HEK293 (cell line): ENCODE results near the gene C2.

Source experiments
- CTCF ChIA-PET: fragments of 350-600 bp; formaldehyde crosslinking; extraction: SDS; loops from one replicate; lab custom pipeline; 2021; ENCODE audit warnings: antibody characterized with exemption; lab: Yijun Ruan, JAX
- POLR2A ChIA-PET: fragments of 300-600 bp; formaldehyde crosslinking; extraction: SDS; loops from one replicate; lab custom pipeline; 2020; ENCODE audit warnings: antibody characterized with exemption, inconsistent platforms; lab: Yijun Ruan, JAX
- H3K27ac ChIP-seq: fragments of 200-500 bp; sonication (Bioruptor generic); 2 replicates; pipeline ENCODE4 v1.5.1; 2014; ENCODE audit warnings: low read depth, low read length, control low read depth, inconsistent platforms; ENCODE audit errors: extremely low read depth
- H3K36me3 ChIP-seq, 2 experiments: fragments of 200-500 bp in 1 of 2; sonication (Bioruptor generic) in 1 of 2; 1 replicate in 1 of 2; 2 replicates in 1 of 2; pipeline ENCODE4 v1.5.1; 2014 to 2017; ENCODE audit warnings: inconsistent platforms in 2 of 2, low read length in 2 of 2; ENCODE audit not compliant: control insufficient read depth in 2 of 2, insufficient read depth in 1 of 2
- H3K4me1 ChIP-seq: fragments of 200-500 bp; sonication (Bioruptor generic); 2 replicates; pipeline ENCODE4 v1.5.1; 2014; ENCODE audit warnings: mild to moderate bottlenecking, low read length, inconsistent platforms; ENCODE audit not compliant: control insufficient read depth, insufficient read depth
- H3K4me3 ChIP-seq: 2 replicates; pipeline ENCODE4 v1.5.1; 2011; ENCODE audit warnings: low read depth, mild to moderate bottlenecking, control low read depth, low read length, moderate library complexity
- H3K9me3 ChIP-seq: fragments of 200-500 bp; sonication (Bioruptor generic); 2 replicates; pipeline ENCODE4 v1.5.1; 2014; ENCODE audit warnings: low read depth, low read length, inconsistent platforms; ENCODE audit not compliant: control insufficient read depth, insufficient read depth
- KLF7 ChIP-seq: fragments of 450-650 bp; formaldehyde crosslinking; IDR thresholded peaks from 2 replicates; pipeline ENCODE4 v1.5.1; 2016; ENCODE audit warnings: missing biosample characterization, missing genetic modification characterization, borderline replicate concordance
- SP7 ChIP-seq: fragments of 450-650 bp; formaldehyde crosslinking; IDR thresholded peaks from 2 replicates; pipeline ENCODE4 v1.5.1; 2016; ENCODE audit warnings: missing biosample characterization, missing genetic modification characterization
- ZBTB49 ChIP-seq: fragments of 450-650 bp; formaldehyde crosslinking; IDR thresholded peaks from 2 replicates; pipeline ENCODE4 v1.5.1; 2016; ENCODE audit warnings: missing biosample characterization, missing genetic modification characterization, low read depth
- ZNF169 ChIP-seq: fragments of 450-650 bp; formaldehyde crosslinking; IDR thresholded peaks from 2 replicates; pipeline ENCODE4 v1.5.1; 2016; ENCODE audit warnings: missing biosample characterization, missing genetic modification characterization
- ZNF174 ChIP-seq: fragments of 450-650 bp; formaldehyde crosslinking; IDR thresholded peaks from 2 replicates; pipeline ENCODE4 v1.5.0; 2017; ENCODE audit warnings: missing biosample characterization, mild to moderate bottlenecking, missing genetic modification characterization
- ZNF223 ChIP-seq: fragments of 450-650 bp; formaldehyde crosslinking; IDR thresholded peaks from 2 replicates; pipeline ENCODE4 v1.5.1; 2016; ENCODE audit warnings: missing biosample characterization, missing genetic modification characterization
- ZNF426 ChIP-seq: fragments of 450-650 bp; formaldehyde crosslinking; IDR thresholded peaks from 2 replicates; pipeline ENCODE4 v1.5.1; 2017; ENCODE audit warnings: missing biosample characterization, missing genetic modification characterization, mild to moderate bottlenecking, inconsistent platforms, moderate library complexity
- ZNF449 ChIP-seq: fragments of 450-650 bp; formaldehyde crosslinking; IDR thresholded peaks from 2 replicates; pipeline ENCODE4 v1.5.1; 2017; ENCODE audit warnings: missing biosample characterization, mild to moderate bottlenecking, missing genetic modification characterization, moderate library complexity
- ZNF521 ChIP-seq: fragments of 450-650 bp; formaldehyde crosslinking; IDR thresholded peaks from 2 replicates; pipeline ENCODE4 v1.5.1; 2017; ENCODE audit warnings: missing biosample characterization, mild to moderate bottlenecking, missing genetic modification characterization
- ZNF558 ChIP-seq: fragments of 450-650 bp; formaldehyde crosslinking; IDR thresholded peaks from 2 replicates; pipeline ENCODE4 v1.5.1; 2016; ENCODE audit warnings: missing biosample characterization, missing genetic modification characterization
- ZNF830 ChIP-seq: fragments of 450-650 bp; IDR thresholded peaks from 2 replicates; pipeline ENCODE4 v1.5.0; 2018; ENCODE audit warnings: missing biosample characterization, missing genetic modification characterization, low read depth, mild to moderate bottlenecking, moderate library complexity
- ZSCAN16 ChIP-seq: fragments of 450-650 bp; formaldehyde crosslinking; IDR thresholded peaks from 2 replicates; pipeline ENCODE4 v1.5.1; 2016; ENCODE audit warnings: missing biosample characterization, missing genetic modification characterization
- TF ChIP-seq, protein P1 (sequence below): fragments of 450-650 bp; formaldehyde crosslinking; IDR thresholded peaks from 2 replicates; pipeline ENCODE4 v1.5.1; 2017; ENCODE audit warnings: missing biosample characterization, missing genetic modification characterization
- TF ChIP-seq, protein P2 (sequence below): fragments of 450-650 bp; formaldehyde crosslinking; IDR thresholded peaks from 2 replicates; pipeline ENCODE4 v1.5.1; 2016; ENCODE audit warnings: missing biosample characterization, missing genetic modification characterization
- TF ChIP-seq, protein P3 (sequence below): fragments of 450-650 bp; formaldehyde crosslinking; IDR thresholded peaks from 2 replicates; pipeline ENCODE4 v1.5.1; 2016; ENCODE audit warnings: missing biosample characterization, missing genetic modification characterization

C2 gene

DNA sequence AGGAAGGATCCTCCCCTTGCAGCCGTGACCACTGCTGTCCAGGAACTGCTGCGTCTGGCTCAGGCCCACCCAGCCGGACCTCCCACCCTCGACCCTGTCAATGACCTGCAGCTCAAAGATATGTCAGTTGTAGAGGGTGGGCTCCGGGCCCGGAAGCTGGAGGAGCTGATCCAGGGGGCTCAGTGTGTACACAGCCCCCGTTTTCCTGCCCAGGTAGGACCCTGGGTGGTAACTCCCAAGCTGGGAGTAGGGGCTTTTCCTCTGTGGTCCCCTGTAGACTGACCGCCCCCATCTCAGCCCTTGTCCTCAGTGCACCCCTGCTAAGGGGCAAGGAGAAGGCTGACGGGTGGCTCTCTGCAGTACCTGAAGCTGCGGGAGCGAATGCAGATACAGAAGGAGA, 40.8 kb downstream of the C2 start (continued):
- TF ChIP-seq ZNF449 (tag by site-specific recombination) (no peak), ZNF426 (tag by site-specific recombination) (no peak), ZNF174 (tag by site-specific recombination) (no peak), ZNF521 (no peak)

DNA sequence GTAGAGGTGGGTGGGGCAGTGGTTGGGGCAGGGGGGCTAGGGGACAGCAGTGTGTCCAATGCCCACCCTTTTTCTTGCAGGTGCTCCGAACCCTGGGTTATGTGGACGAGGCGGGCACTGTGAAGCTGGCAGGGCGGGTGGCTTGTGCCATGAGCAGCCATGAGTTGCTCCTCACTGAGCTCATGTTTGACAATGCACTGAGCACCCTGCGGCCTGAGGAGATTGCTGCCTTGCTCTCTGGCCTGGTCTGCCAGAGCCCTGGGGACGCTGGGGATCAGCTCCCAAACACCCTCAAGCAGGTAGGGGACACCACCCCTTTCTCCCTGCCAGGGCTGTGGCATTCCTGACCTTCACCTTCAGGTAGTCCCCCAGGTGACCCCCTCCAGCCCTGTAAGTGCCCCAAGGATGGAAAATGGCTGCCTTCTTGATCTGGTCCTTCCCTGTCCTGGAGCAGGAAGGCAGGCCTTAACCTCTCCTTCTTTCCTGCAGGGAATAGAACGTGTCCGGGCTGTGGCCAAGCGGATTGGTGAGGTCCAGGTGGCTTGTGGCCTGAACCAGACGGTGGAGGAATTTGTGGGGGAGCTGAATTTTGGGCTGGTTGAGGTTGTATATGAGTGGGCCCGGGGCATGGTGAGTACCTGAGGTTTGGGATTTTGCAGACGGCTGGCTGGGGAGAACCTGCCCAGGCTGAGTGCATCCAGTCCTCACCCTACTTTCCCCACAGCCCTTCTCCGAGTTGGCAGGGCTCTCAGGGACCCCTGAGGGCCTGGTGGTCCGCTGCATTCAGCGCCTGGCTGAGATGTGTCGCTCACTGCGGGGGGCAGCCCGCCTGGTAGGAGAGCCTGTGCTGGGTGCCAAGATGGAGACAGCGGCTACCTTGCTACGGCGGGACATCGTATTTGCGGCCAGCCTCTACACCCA, 41.5 kb downstream of the C2 start:
- TF ChIP-seq ZNF830 (tag by site-specific recombination) (no peak), ZNF223 (tag by site-specific recombination) (no peak), ZNF558 (tag by site-specific recombination) (no peak), ZBTB49 (no peak), KLF7 (tag by site-specific recombination) (no peak), SP7 (no peak), ZSCAN16 (tag by site-specific recombination) (no peak), ZNF169 (no peak)
- TF ChIP-seq, protein P1, sequence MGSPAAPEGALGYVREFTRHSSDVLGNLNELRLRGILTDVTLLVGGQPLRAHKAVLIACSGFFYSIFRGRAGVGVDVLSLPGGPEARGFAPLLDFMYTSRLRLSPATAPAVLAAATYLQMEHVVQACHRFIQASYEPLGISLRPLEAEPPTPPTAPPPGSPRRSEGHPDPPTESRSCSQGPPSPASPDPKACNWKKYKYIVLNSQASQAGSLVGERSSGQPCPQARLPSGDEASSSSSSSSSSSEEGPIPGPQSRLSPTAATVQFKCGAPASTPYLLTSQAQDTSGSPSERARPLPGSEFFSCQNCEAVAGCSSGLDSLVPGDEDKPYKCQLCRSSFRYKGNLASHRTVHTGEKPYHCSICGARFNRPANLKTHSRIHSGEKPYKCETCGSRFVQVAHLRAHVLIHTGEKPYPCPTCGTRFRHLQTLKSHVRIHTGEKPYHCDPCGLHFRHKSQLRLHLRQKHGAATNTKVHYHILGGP (tag by site-specific recombination) = no peak
- TF ChIP-seq, protein P2, sequence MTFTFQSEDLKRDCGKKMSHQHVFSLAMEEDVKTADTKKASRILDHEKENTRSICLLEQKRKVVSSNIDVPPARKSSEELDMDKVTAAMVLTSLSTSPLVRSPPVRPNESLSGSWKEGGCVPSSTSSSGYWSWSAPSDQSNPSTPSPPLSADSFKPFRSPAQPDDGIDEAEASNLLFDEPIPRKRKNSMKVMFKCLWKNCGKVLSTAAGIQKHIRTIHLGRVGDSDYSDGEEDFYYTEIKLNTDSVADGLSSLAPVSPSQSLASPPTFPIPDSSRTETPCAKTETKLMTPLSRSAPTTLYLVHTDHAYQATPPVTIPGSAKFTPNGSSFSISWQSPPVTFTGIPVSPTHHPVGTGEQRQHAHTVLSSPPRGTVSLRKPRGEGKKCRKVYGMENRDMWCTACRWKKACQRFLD = no peak
- TF ChIP-seq, protein P3, sequence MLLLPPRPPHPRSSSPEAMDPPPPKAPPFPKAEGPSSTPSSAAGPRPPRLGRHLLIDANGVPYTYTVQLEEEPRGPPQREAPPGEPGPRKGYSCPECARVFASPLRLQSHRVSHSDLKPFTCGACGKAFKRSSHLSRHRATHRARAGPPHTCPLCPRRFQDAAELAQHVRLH (tag by site-specific recombination) = no peak
- ChIA-PET CTCF (interaction anchor here (0.6 to 2.0 kb wide), 4 partner anchors 12 to 1291 kb away, joined by 3 to 7 read pairs (median 6); no protein-coding TSS in a partner anchor), POLR2A (interaction anchor here (0.6 to 4.6 kb wide), 8 partner anchors 7 to 142 kb away, joined by 3 to 64 read pairs (median 8); partner anchors contain the start of genes EHMT2, HSPA1B, NELFE and SKIC2)
- H3K27ac ChIP-seq = peak overlapping the region; percentile 6; the same call in 1 of the 2 replicates
- no peaks in the 10 kb centered on the region for H3K9me3 ChIP-seq
- H3K36me3 ChIP-seq = peaks cover 13 to 70% of the 10 kb centered on the region in 2 experiments; a peak in 2 of 3 replicates
- peaks cover 5% of the 10 kb centered on the region for H3K4me1 ChIP-seq
- H3K4me3 ChIP-seq = no peak overlapping the region
